ELF-1 (cell line): Measurements from ENCODE around the gene TCEA2.
A peak's percentile ranks its signal among the peaks of the same experiment; 100 is the strongest.
"Not testable (repeated sequence)": the region's sequence is repeated elsewhere in the genome, so short reads cannot be mapped to it uniquely, and the experiment has no call there.

Experiments used
- DNase-seq: peaks from one replicate; pipeline ENCODE4 v3.0.0-alpha.2; 2016; ENCODE audit warnings: low read depth, low spot score

Gene TCEA2

DNA sequence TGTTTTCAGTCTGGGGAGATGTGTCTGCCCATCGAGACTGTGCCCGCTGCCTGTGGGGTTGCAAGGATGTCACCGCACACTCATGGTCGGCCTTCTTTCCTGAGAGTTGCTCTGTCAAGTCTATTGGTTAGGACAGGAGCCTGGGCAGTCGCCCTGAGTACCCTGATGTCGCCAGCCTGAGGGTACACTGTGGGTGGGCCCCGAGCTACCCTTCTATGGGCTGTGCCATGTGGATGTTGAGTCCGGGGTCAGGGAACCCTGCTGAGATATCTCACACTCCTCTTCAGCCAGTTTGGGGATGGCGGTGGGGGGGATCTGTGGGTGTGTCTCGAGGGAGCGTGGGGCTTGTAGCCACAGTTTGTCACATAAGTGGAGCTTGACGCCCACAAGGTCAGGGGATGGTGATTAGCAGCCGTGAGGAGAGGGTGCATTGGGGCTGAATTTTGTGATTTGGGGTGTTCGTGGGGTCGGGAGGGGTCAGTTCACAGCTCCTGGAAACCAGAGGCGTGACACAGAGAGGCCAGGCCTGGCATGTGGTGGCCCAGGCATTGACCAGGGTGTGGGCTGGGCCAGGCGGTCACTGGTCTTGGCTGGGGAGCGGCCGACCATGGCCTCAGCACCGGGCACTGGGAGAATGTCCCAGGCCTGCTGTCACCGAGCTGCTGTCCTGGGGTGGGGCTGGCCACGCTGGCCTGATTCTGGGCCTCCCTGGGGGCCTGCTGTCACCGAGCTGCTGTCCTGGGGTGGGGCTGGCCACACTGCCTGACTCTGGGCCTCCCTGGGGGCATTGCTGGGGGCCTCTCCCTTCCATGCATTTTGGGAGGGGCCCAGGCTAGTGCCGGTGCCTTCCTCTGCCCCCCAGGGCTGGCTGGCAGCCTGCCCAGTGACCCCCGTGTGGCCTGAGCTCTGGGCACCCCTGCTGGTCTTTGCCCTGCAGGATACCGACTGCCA, 46.0 kb downstream of the TCEA2 start:
- DNase-seq, result no peak

DNA sequence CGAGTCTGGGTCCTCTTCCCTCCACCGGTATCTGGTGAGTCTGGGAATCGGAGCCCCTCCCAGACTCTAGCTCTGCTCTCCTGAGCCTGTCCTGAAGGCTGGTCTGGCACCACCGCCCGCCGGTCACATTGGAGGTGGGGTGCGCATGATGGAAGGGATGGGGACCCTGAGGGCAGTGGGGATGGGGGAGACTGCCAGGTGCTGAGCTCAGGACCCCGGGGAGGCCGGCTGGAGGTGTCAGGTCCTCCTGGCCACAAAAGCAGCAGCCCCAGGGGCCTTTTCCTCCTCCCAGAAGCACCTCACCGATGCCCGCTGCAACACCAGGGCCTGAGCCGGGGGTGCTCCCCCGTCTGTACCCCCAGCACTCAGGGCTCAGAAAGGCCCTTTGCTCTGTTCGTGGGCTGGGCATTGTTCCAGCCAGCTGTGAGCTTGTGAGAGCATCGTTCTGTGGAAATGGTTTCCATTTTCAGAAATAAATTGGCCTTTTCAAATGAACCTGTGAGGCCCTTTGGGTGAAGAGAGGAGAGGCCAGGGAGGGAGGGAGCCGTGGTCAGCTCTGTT, 46.9 kb downstream of the TCEA2 start:
- peak; percentile 0 for DNase-seq

GRCh38 chr20:64110411-64111068, 47.5 kb downstream of the TCEA2 start:
- peak; percentile 0 for DNase-seq

GRCh38 chr20:64111841-64112641, 49.0 kb downstream of the TCEA2 start:
- DNase-seq, result peak; percentile 1

GRCh38 chr20:64112691-64113443, 49.9 kb downstream of the TCEA2 start:
- peak; percentile 1 for DNase-seq

- DNase-seq, result no peak
Observed at GRCh38 chr20:64113444-64113775, 50.4 kb downstream of the TCEA2 start.

- DNase-seq, result no peak
Observed at GRCh38 chr20:64113796-64114355, 50.9 kb downstream of the TCEA2 start.

GRCh38 chr20:64114356-64114971, 51.5 kb downstream of the TCEA2 start:
- DNase-seq, result peak; percentile 0

- peak; percentile 3 for DNase-seq
Observed at GRCh38 chr20:64115171-64115911, 52.3 kb downstream of the TCEA2 start.

GRCh38 chr20:64116016-64116415, 53.0 kb downstream of the TCEA2 start:
- peak; percentile 1 for DNase-seq

DNA sequence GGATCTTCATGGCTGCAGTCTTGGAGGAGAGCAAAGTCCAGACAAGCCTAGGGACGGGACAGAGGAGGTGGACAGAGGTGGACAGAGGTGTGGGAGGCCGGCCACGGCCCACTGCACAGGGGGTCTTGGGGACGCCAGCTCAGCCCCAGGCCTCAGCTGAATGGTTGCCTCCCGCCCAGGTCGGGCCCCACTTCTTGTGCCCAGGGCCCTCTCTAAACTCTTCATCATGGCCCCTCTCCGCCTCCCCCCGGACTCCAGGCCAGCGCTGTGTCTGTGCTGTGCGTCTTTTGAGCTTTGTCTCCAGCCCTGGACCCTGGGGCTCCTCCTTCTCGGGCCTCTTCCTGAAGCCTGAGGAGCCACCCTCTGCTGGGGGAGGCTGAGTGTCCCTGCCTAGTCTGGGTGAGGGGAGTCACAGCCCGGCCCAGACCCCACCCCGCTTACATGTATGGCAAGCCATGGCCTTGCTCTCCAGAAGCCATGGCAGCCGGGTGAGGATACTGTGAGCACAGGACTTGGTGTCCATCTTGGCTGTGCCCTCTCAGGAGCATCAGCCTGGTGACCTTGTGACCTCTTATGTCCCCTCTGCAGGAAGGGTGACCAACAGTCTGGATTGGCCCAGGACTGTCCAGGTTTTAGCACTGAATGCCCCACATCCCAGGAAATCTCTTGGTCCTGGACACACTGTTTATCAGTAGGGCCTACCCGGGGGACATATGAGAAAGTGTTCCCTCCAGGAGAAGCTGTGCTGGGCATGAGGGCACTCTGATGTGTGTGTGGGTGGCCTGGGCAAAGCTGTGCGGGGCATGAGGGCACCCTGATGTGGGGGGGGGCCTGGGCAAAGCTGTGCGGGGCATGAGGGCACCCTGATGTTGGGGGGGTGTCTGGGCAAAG, 53.8 kb downstream of the TCEA2 start:
- peak; percentile 0 for DNase-seq

GRCh38 chr20:64117432-64117777, 54.4 kb downstream of the TCEA2 start:
- DNase-seq, result not testable (repeated sequence)

DNA sequence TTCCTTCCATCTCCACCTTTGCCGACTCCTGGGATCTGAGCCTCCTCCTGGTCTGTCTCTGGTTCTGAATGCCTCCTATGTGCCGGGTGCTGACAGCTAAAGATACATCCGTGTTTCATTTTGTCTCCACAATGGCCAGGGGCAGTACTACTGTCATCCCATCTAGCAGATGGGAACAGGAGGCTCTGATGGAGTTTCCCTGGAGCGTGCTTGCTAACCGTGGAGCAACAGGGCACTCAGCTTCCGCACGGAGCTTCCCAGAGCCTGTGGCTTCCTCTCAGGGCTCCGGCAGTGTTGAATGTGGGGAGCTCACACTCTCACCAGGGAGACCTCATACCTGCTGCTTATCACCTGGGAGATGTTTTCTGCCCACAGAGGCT, 56.3 kb downstream of the TCEA2 start:
- DNase-seq, result no peak

DNA sequence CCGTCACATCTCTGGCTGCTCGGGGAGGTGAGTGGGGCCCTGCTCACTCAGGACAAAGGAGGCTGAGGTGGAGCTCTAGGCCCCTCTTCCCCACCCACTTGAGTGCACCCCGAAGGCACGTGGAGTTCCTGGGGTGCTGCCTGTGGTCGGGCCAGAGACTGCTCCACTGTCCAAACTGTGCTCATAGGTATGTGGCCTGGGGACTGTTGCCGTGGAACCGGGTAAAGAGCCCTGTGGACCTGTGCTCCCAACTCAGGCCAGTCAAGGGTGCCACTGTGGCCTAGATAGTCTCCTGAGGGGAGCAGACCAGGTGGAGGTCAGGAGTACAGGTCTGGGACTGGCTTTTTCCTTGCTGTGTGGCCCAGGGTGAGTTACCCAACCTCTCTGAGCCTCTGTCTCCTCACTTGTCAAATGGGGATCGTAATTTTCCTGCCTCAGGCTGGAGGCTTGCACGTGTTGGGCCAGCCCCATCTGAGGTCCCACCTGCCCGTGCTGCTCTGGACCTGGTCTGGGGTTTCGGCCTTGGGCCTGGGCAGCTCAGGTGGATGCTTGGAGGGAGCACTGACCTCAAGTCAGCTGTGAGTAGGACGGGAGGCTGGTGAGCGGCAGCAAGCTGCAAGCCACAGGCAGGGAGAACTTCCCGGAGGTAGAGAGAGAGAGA, 56.8 kb downstream of the TCEA2 start:
- no peak for DNase-seq

DNA sequence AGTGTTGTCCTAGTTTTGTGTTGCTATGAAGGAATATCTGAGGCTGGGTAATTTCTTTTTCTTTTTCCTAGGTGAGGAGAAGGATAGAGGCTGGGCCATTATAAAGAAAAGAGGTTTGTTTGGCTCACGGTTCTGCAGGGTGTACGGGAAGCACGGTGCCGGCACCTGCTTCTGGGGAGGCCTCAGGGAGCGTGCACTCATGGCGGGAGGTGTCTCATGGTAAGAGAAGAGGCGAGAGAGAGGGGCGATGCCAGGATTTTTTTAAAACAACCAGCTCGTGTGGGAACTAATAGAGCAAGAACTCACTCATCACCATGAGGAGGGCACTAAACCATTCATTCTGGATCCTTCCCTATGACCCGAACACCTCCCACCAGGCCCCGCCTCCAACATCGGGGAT, 58.6 kb downstream of the TCEA2 start:
- no peak for DNase-seq
